PC-9 (cell line): ENCODE results near the gene ITPKC. TPM values are rescaled to one million over a fixed set of nuclear protein-coding genes. Genes with fewer than 3 reads are reported as not detected.
A peak's percentile ranks its signal among the peaks of the same experiment; 100 is the strongest.

Experiments
- BruUV-seq: library from RNA; stranded (reverse); fragments of 400-500 nt; replicated peaks from 2 replicates; lab custom pipeline; 2021; lab: Mats Ljungman, UMichigan
- CTCF ChIA-PET: fragments of 300-600 bp; sonication (Branson Sonifier 250); formaldehyde crosslinking; loops from one replicate; lab custom pipeline; 2022; ENCODE audit warnings: antibody characterized with exemption; lab: Charles Lee
- POLR2A ChIA-PET: fragments of 300-600 bp; sonication (Branson Sonifier 250); formaldehyde crosslinking; loops from one replicate; lab custom pipeline; 2022; ENCODE audit warnings: antibody characterized with exemption; ENCODE audit not compliant: unreplicated experiment; lab: Charles Lee
- DNase-seq, 2 experiments: peaks; one replicate each; pipeline versions ENCODE4 v3.0.0 to v3.0.0-alpha.2; 2015 to 2022; ENCODE audit warnings: mixed read lengths in 1 of 2
- H2AFZ ChIP-seq: fragments of 200-600 bp; sonication (generic); 2 replicates; pipeline ENCODE4 v1.8.1; 2017; ENCODE audit warnings: antibody characterized with exemption
- H3F3A ChIP-seq: fragments of 200-600 bp; sonication (generic); 2 replicates; pipeline ENCODE4 v1.8.1; 2017; ENCODE audit warnings: antibody characterized with exemption, mild to moderate bottlenecking, low read depth; ENCODE audit not compliant: insufficient read depth
- H3K27ac ChIP-seq: fragments of 200-600 bp; sonication (generic); 2 replicates; pipeline ENCODE4 v1.6.1; 2016; ENCODE audit warnings: mixed run types
- H3K27me3 ChIP-seq: fragments of 200-600 bp; sonication (generic); 2 replicates; pipeline ENCODE4 v1.6.1; 2016; ENCODE audit warnings: low read depth, mixed run types; ENCODE audit not compliant: insufficient read depth
- H3K36me3 ChIP-seq: fragments of 200-600 bp; sonication (generic); 2 replicates; pipeline ENCODE4 v1.6.1; 2016; ENCODE audit warnings: low read depth, mixed run types
- H3K4me1 ChIP-seq: fragments of 200-600 bp; sonication (generic); replicated peaks from 2 replicates; pipeline ENCODE4 v1.6.1; 2016; ENCODE audit warnings: mixed run types; ENCODE audit not compliant: insufficient read depth
- H3K4me2 ChIP-seq: fragments of 200-600 bp; sonication (generic); 2 replicates; pipeline ENCODE4 v1.6.1; 2017; ENCODE audit warnings: mixed run types
- H3K4me3 ChIP-seq: fragments of 200-600 bp; sonication (generic); 2 replicates; pipeline ENCODE4 v1.6.1; 2016; ENCODE audit warnings: mixed run types
- H3K79me2 ChIP-seq: fragments of 200-600 bp; sonication (generic); 2 replicates; pipeline ENCODE4 v1.6.1; 2017; ENCODE audit warnings: low read depth, mixed run types
- H3K9me2 ChIP-seq: fragments of 200-600 bp; sonication (generic); 2 replicates; pipeline ENCODE4 v1.8.1; 2017; ENCODE audit warnings: mild to moderate bottlenecking; ENCODE audit not compliant: insufficient read depth
- H3K9me3 ChIP-seq: fragments of 200-600 bp; sonication (generic); 2 replicates; pipeline ENCODE4 v1.8.1; 2016; ENCODE audit warnings: low read depth; ENCODE audit not compliant: insufficient read depth
- H4K20me1 ChIP-seq: fragments of 200-600 bp; sonication (generic); 2 replicates; pipeline ENCODE4 v1.8.1; 2017; ENCODE audit not compliant: insufficient read depth
- CTCF ChIP-seq: fragments of 200-600 bp; sonication (generic); conservative IDR thresholded peaks from 2 replicates; pipeline ENCODE4 v1.6.1; 2017; ENCODE audit warnings: mixed run types, antibody characterized with exemption, mild to moderate bottlenecking, moderate library complexity
- EZH2 ChIP-seq: fragments of 200-600 bp; sonication (generic); IDR thresholded peaks from 2 replicates; pipeline ENCODE4 v1.8.0; 2017; ENCODE audit warnings: antibody characterized with exemption, low read depth
- intact Hi-C: fragments of 100-400 bp; cut with micrococcal nuclease; formaldehyde crosslinking; loops from one replicate; pipeline ENCODE4 v1.10.0; 2022; ENCODE audit not compliant: unreplicated experiment
- total RNA-seq: library from RNA; stranded (reverse); gene quantifications from 2 replicates; pipeline ENCODE4 v1.2.3, GENCODE V29; 2021

Gene ITPKC
- total RNA-seq, 1 experiment from 2014 or later: 17.6 TPM

- no peak for DNase-seq
- Histone ChIP-seq H3K36me3 (0 out of 2 replicates have a peak, but pooled peaks cover 6% of the 10 kb centered on the region), H3K79me2 (no peaks in the 10 kb centered on the region), H2AFZ (no peak overlapping the region), H3K9me2 (no peaks in the 10 kb centered on the region), H3K4me3 (no peak overlapping the region), H3K27ac (no peak overlapping the region), H4K20me1 (no peaks in the 10 kb centered on the region), H3F3A (no peaks in the 10 kb centered on the region; the same call in 1 of the 2 replicates), H3K9me3 (no peaks in the 10 kb centered on the region), H3K27me3 (no peaks in the 10 kb centered on the region), H3K4me2 (no peak overlapping the region), H3K4me1 (no peaks in the 10 kb centered on the region)
- BruUV-seq: no TSS peak
- intact Hi-C loops: no loop called here
- TF ChIP-seq EZH2 (no peak), CTCF (no peak)
- CTCF ChIA-PET: no interaction called here
- POLR2A ChIA-PET: interaction anchor here (0.6 kb wide), 1 partner anchor 63 kb away, joined by 3 read pairs; no protein-coding TSS in a partner anchor
Measured at GRCh38 chr19:40672573-40673299, 44.2 kb upstream of the ITPKC start.

GRCh38 chr19:40673397-40673796 lies 43.5 kb upstream of the ITPKC start:
- Histone ChIP-seq H3K4me2 (no peak overlapping the region), H3K4me3 (no peak overlapping the region), H2AFZ (no peak overlapping the region), H3K4me1 (no peaks in the 10 kb centered on the region), H3K9me3 (no peaks in the 10 kb centered on the region), H3K36me3 (0 out of 2 replicates have a peak, but pooled peaks cover 6% of the 10 kb centered on the region), H3K79me2 (no peaks in the 10 kb centered on the region), H3K27ac (no peak overlapping the region), H3F3A (no peaks in the 10 kb centered on the region; the same call in 1 of the 2 replicates), H3K9me2 (no peaks in the 10 kb centered on the region), H4K20me1 (no peaks in the 10 kb centered on the region), H3K27me3 (no peaks in the 10 kb centered on the region)
- ChIA-PET CTCF (no interaction called here), POLR2A (interaction anchor here (0.6 kb wide), 2 partner anchors 23 to 62 kb away, joined by 3 to 4 read pairs; no protein-coding TSS in a partner anchor)
- intact Hi-C loops: no loop called here
- TF ChIP-seq CTCF: no peak
- no peak for TF ChIP-seq EZH2
- no peak for DNase-seq
- no TSS peak for BruUV-seq

GRCh38 chr19:40674291-40674690 lies 42.6 kb upstream of the ITPKC start:
- 0 out of 2 replicates have a peak, but pooled peaks cover 1% of the 10 kb centered on the region for H3K36me3 ChIP-seq
- TF ChIP-seq CTCF: no peak
- TF ChIP-seq EZH2: no peak
- H3K27me3 ChIP-seq: no peaks in the 10 kb centered on the region
- H3K4me3 ChIP-seq: no peak overlapping the region
- no peak overlapping the region for H3K27ac ChIP-seq
- no peaks in the 10 kb centered on the region for H3F3A ChIP-seq
- no peaks in the 10 kb centered on the region for H4K20me1 ChIP-seq
- peak in 1 of 2 experiments; percentile 45 for DNase-seq
- no peaks in the 10 kb centered on the region for H3K4me1 ChIP-seq
- H3K4me2 ChIP-seq: no peak overlapping the region
- CTCF ChIA-PET: no interaction called here
- POLR2A ChIA-PET: interaction anchor here (0.6 kb wide), 2 partner anchors 24 to 206 kb away, joined by 4 read pairs; no protein-coding TSS in a partner anchor
- intact Hi-C loops: no loop called here
- BruUV-seq: no TSS peak
- H2AFZ ChIP-seq: no peak overlapping the region
- no peaks in the 10 kb centered on the region for H3K9me3 ChIP-seq
- H3K79me2 ChIP-seq: no peaks in the 10 kb centered on the region
- no peaks in the 10 kb centered on the region for H3K9me2 ChIP-seq
